Pons (tissue), 1 donor: ENCODE measurements around the gene RPL39L.
"Not testable (repeated sequence)": the region's sequence is repeated elsewhere in the genome, so short reads cannot be mapped to it uniquely, and the experiment has no call there.

Source experiments
- DNase-seq: peaks from one replicate; pipeline ENCODE4 v3.0.0-alpha.2; 2016; ENCODE audit warnings: low spot score

Gene RPL39L

DNA sequence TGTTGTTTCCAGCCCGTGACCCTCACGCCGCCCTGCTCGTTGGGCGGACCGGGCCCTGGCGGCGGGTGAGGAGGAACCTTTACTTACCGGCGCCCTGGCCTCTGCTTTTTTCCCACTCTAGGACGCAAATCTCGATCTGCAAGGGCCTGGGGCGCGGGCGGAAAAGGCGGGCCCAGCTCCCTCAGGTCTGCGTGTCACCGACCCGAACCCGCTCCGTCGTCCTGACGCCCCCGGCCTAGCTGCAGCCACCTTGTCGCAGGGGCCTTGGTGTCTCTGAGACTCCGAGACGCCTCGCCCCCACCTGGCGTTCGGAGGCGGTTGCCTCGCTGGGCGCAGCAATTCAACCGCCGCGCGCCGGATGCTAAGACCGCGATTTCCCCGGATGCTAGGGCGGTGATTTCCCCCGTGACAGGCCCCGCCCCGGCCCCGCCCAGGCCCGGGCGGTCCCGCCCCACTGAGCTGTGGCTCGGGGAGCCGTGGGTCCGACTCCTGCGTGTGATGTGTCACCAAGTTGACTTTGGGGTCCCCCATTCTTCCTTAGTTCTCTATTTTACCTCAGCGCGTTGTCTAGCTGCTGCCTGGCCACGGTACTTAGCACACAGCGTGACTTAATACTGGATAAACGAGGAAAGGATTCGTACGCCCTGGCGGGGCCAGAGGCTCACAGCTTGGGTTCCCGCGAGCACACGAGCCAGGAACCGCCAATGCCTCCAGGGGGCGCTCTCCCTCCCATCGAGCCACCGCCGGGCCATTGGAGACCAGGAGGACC, at the start of gene RPL39L:
RPL39L (minus strand) TSS at position 371 of the 769 bp plus-strand sequence. CDS start 18,196 bp downstream, outside the sequence.
- DNase-seq = peak; percentile 63

GRCh38 chr3:187188931-187189330, 49.6 kb upstream of the RPL39L start:
- no peak for DNase-seq

GRCh38 chr3:187186801-187187421, 47.6 kb upstream of the RPL39L start:
- DNase-seq = no peak

DNA sequence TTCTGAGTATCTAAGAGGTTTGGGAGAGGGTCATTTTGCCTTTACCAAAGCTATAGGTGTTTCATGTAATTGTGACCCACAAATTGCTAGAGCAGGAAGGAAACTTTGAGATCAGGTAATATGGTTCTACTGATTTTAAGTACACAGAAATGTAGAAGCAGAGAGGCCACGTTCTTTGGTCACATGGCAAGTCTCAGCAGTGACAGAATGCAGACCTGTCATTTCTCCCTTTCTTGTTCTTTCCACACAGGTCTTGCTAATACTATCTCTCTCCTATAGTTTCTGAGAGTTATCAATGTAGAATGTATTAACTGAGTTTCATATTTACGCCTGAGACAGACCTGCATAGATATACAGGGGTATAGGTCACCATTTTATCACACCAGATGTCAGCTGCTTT, 47.1 kb upstream of the RPL39L start:
- DNase-seq = no peak

DNA sequence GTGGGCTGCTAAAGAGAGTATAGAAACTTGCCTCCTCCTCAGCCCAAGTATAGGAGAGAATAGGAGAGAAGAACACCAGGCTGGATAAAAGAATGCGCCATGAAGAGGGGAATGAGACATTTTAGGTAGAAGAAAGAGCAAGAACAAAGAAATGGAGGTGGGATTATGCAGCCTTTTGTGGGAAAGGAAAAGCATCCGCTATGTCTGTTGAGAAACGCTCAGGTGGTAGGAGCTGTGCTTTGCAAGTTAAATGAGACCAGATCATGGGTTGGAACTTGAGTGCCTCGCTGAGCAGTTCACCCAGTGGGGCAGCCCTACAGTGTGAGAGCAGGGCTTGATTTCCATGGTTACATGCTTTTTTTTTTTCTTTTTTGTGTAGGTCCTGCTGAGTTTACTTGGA, 46.5 kb upstream of the RPL39L start:
- DNase-seq = no peak

GRCh38 chr3:187183903-187184302, 44.6 kb upstream of the RPL39L start:
- no peak for DNase-seq

- no peak for DNase-seq
Observed at GRCh38 chr3:187183210-187183862, 44.0 kb upstream of the RPL39L start.

- no peak for DNase-seq
Observed at GRCh38 chr3:187181454-187182170, 42.3 kb upstream of the RPL39L start.

- DNase-seq = no peak
Observed at GRCh38 chr3:187172929-187173328, 33.6 kb upstream of the RPL39L start.

DNA sequence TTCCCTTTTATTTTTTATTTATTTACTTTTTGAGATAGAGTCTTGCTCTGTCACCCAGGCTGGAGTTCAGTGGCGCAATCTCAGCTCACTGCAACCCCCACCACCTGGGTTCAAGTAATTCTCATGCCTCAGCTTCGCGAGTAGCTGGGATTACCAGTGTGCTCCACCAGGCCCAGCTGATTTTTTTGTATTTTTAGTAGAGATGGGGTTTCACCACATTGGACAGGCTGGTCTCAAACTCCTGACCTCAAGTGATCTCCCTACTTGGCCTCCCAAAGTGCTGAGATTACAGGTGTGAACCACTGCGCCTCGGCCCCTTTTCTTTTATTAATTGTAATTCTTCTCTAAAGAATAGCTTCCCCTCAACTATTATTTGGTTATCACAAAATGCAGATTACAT, 31.6 kb upstream of the RPL39L start:
- DNase-seq = not testable (repeated sequence)

DNA sequence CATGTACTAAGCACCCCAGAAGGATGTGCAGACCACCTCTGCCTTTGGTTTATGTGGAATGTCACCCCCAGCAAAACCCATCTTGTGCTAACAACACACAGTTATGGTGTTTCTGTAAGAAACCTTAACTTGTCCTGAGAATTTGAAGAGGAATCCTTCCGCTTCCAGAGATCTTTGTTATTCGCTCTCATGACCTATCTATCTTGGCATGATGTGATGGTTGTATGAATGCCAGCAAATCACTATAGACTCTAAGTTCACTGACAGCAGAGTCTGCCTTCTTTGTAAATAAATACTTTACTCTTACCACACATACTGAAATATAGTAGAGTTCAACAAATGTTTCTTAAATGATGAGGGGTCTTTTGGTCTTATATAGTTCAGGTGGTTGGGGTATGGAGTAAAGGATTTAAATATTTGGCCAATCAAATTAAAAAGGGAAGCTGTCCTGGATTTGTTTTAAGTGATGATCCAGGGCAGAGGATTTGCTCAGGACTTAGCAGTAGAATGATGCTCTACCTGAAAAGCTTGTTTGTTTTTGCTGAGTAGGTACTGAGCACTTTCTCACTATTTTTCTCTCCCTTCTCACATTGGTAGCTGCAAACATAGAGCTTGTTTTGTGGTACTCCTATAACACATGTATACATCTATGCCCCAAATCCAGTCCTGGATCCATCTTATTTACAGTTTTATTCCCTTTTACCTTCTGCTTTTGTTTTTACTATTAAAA, 30.1 kb upstream of the RPL39L start:
- DNase-seq = no peak

DNA sequence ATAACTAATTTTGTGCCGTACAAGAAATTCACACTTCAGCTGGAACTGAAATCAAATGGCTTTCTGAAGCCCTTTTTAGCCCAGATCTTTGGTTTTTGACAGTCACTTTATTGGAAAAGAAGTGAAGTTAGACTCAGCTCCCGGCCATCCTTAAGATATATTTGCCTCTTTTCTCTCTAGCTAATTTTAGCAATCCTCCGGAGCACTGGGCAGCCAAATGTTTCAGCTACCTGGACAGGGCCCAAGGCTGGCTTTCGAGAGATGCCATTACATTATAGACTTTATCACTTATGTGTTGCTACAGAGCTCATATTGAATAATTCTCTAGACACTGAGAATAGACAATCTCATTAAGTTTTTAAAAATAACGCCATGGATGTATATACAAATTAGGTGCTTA, 28.5 kb upstream of the RPL39L start:
- DNase-seq = no peak

GRCh38 chr3:187166750-187167149, 27.5 kb upstream of the RPL39L start:
- no peak for DNase-seq

- DNase-seq = peak; percentile 64
Observed at GRCh38 chr3:187165144-187165543, 25.8 kb upstream of the RPL39L start.

GRCh38 chr3:187162265-187162953, 23.1 kb upstream of the RPL39L start:
- DNase-seq = no peak

DNA sequence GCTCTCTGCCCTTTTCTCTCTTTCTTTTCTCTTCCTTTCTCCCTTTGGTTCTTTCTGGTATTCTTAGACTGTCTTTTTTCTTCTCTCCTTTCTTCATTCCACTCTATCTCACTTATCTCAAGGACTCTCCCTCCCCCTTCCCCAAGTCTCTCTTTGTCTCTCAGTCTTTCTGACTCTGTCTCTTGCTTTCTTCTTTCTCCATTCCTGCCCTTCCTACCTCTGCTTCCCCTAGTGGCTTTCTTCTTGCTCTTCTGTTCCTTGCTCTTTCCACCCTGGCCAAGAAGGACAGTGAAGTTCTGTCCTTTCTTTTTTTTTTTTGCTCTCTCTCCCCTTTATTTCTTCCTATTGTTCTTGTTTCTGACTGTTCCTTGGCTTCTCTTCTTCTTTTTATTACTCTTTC, 22.3 kb upstream of the RPL39L start:
- DNase-seq = no peak

DNA sequence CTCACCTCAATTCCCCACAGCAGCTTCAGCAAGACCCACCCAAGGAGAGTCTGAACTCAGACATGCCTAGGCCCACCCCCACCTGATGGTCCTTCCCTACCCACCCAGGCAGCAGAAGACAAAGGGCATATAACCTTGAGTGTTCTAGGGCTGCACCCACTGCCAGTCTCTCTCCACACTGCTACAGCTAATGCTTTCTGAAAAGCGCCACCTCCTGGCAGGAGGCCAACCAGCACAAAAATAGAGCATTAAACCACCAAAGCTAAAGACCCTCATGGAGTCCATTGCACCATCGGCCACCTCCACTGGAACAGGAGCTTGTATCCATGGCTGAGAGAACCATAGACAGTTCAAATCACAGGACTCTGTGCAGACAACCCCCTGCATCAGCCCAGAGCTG, 11.3 kb upstream of the RPL39L start:
- DNase-seq = no peak

- no peak for DNase-seq
Observed at GRCh38 chr3:187150186-187150585, 10.9 kb upstream of the RPL39L start.

- no peak for DNase-seq
Observed at GRCh38 chr3:187146389-187146788, 7.1 kb upstream of the RPL39L start.

- no peak for DNase-seq
Observed at GRCh38 chr3:187145149-187145895, 6.0 kb upstream of the RPL39L start.

GRCh38 chr3:187139895-187140253, 578 bp upstream of the RPL39L start:
- no peak for DNase-seq
